Measurements from ENCODE around the gene ATP5MC2. TPM values are rescaled to one million over a fixed set of nuclear protein-coding genes. Genes with fewer than 3 reads are reported as not detected.

ATP5MC2 gene
- total RNA-seq, 4 donors from 2014 or later, result 181 to 334 (median 259) TPM

GRCh38 chr12:53709671-53710070 lies 33.8 kb upstream of the ATP5MC2 start:
- TF ChIP-seq POLR2A (IDR thresholded peaks at IDR 0.05) (no peak), CTCF (IDR thresholded peaks at IDR 0.05) (no peak)
- H3K4me3 ChIP-seq (replicated peaks in 1 of 3), result no peak overlapping the region
- no peak overlapping the region for H3K27ac ChIP-seq
- WGBS, 2 donors, result 59 to 69% methylated on average over 4 of the region's 4 CpGs
- H3K36me3 ChIP-seq, result peaks cover 19 to 21% of the 10 kb centered on the region in 2 donors
- H3K27me3 ChIP-seq, result no peaks in the 10 kb centered on the region
- intact Hi-C loops (cut with DNase I), result no loop called here
- DNase-seq, result no peak
- H3K4me1 ChIP-seq, result no peaks in the 10 kb centered on the region
- H3K9me3 ChIP-seq, result no peaks in the 10 kb centered on the region

- WGBS, 2 donors, result 65 to 78% methylated on average over 1 of the region's 1 CpG
- intact Hi-C loops (cut with DNase I), result no loop called here
Observed at GRCh38 chr12:53706080-53706479, 30.2 kb upstream of the ATP5MC2 start.

GRCh38 chr12:53703756-53704155 lies 27.9 kb upstream of the ATP5MC2 start:
- TF ChIP-seq POLR2A (IDR thresholded peaks at IDR 0.05) (no peak), CTCF (IDR thresholded peaks at IDR 0.05) (no peak)
- Histone ChIP-seq H3K9me3 (no peaks in the 10 kb centered on the region), H3K27me3 (peaks cover 3% of the 10 kb centered on the region), H3K27ac (no peak overlapping the region), H3K4me1 (no peaks in the 10 kb centered on the region), H3K36me3 (no peaks in the 10 kb centered on the region), H3K4me3 (replicated peaks in 1 of 3) (no peak overlapping the region)
- intact Hi-C loops (cut with DNase I), result loop anchor here (2.0 kb wide), 1 partner anchor 37 kb away; no protein-coding TSS in a partner anchor
- 70 to 73% methylated on average over 4 of the region's 4 CpGs for WGBS, 2 donors
- DNase-seq, result no peak

More at GRCh38 chr12:53706080-53706479, 30.2 kb upstream of the ATP5MC2 start:
- no peaks in the 10 kb centered on the region for H3K9me3 ChIP-seq
- H3K36me3 ChIP-seq, result no peaks in the 10 kb centered on the region
- TF ChIP-seq POLR2A (IDR thresholded peaks at IDR 0.05) (no peak), CTCF (IDR thresholded peaks at IDR 0.05) (no peak)
- H3K4me3 ChIP-seq (replicated peaks in 1 of 3), result no peak overlapping the region
- peaks cover 3% of the 10 kb centered on the region for H3K27me3 ChIP-seq
- no peak for DNase-seq
- H3K4me1 ChIP-seq, result no peaks in the 10 kb centered on the region
- H3K27ac ChIP-seq, result no peak overlapping the region

- Histone ChIP-seq H3K4me1 (peaks cover 0 to 3% of the 10 kb centered on the region in 2 donors), H3K36me3 (no peaks in the 10 kb centered on the region), H3K9me3 (no peaks in the 10 kb centered on the region), H3K27ac (no peak overlapping the region), H3K27me3 (peaks cover 9% of the 10 kb centered on the region), H3K4me3 (replicated peaks in 1 of 3) (no peak overlapping the region)
- peak; percentile 78 to 81 for DNase-seq
- intact Hi-C loops (cut with DNase I), result loop anchor here (2.0 kb wide), 1 partner anchor 39 kb away; no protein-coding TSS in a partner anchor
- TF ChIP-seq CTCF (IDR thresholded peaks at IDR 0.05) (peak; percentile 60 to 93 (median 87)), POLR2A (IDR thresholded peaks at IDR 0.05) (no peak)
- 3% methylated on average over 8 of the region's 8 CpGs for WGBS, 2 donors
Observed at GRCh38 chr12:53701518-53702264, 25.8 kb upstream of the ATP5MC2 start.

GRCh38 chr12:53700567-53700966 lies 24.7 kb upstream of the ATP5MC2 start:
- Histone ChIP-seq H3K36me3 (no peaks in the 10 kb centered on the region), H3K27ac (no peak overlapping the region), H3K9me3 (no peaks in the 10 kb centered on the region), H3K4me3 (replicated peaks in 1 of 3) (no peak overlapping the region), H3K4me1 (peaks cover 0 to 10% of the 10 kb centered on the region in 2 donors), H3K27me3 (peaks cover 13% of the 10 kb centered on the region)
- DNase-seq, result peak; percentile 31 to 54
- WGBS, 2 donors, result 18 to 31% methylated on average over 6 of the region's 6 CpGs
- intact Hi-C loops (cut with DNase I), result no loop called here
- TF ChIP-seq CTCF (IDR thresholded peaks at IDR 0.05), result no peak
- TF ChIP-seq POLR2A (IDR thresholded peaks at IDR 0.05), result no peak

Measured in thyroid gland (tissue), 4 donors.